Endothelial cell of umbilical vein (primary cell): ENCODE measurements around the gene RAB40C. TPM values are rescaled to one million over a fixed set of nuclear protein-coding genes. Genes with fewer than 3 reads are reported as not detected.

Source experiments
- BruUV-seq: library from RNA; stranded (reverse); fragments of 400-500 nt; replicated peaks from 2 replicates; lab custom pipeline; 2021; lab: Mats Ljungman, UMichigan
- CTCF ChIA-PET: fragments of 300-600, 350-600 bp; sonication (Branson Sonifier 250); formaldehyde crosslinking; loops from one replicate; lab custom pipeline; 2021; ENCODE audit warnings: antibody characterized with exemption, inconsistent platforms; lab: Charles Lee
- POLR2A ChIA-PET: fragments of 300-600, 350-600 bp; sonication (Branson Sonifier 250); formaldehyde crosslinking; loops from one replicate; lab custom pipeline; 2021; ENCODE audit warnings: antibody characterized with exemption, inconsistent platforms; lab: Charles Lee
- DNase-seq: peaks from one replicate; pipeline ENCODE4 v3.0.0-alpha.2; 2011; ENCODE audit warnings: low read depth, low spot score
- FAIRE-seq: peaks from 2 replicates; lab custom pipeline; 2011; peaks lifted over from hg19 to GRCh38; lab: Jason Lieb, UNC
- H2AFZ ChIP-seq: 2 replicates; pipeline ENCODE4 v1.6.0; 2012; ENCODE audit warnings: low read depth, low read length, control low read depth, inconsistent platforms
- H3K27ac ChIP-seq: 2 replicates; pipeline ENCODE4 v1.5.1; 2011; ENCODE audit warnings: low read depth, mild to moderate bottlenecking, control low read depth, low read length, moderate library complexity; ENCODE audit not compliant: insufficient read depth
- H3K27me3 ChIP-seq, 2 experiments: 2 replicates each; pipeline versions ENCODE4 v1.6.0 to v1.6.1; 2011; ENCODE audit warnings: low read length in 2 of 2, mixed read lengths in 1 of 2; ENCODE audit not compliant: control insufficient read depth in 2 of 2, insufficient read depth in 2 of 2
- H3K36me3 ChIP-seq, 2 experiments: 2 replicates in 1 of 2; 3 replicates in 1 of 2; pipeline ENCODE4 v1.5.1; 2011; ENCODE audit warnings: low read length in 2 of 2, mild to moderate bottlenecking in 1 of 2, moderate library complexity in 1 of 2; ENCODE audit not compliant: control insufficient read depth in 2 of 2, insufficient read depth in 2 of 2; ENCODE audit errors: extremely low read depth in 1 of 2
- H3K4me1 ChIP-seq: 3 replicates; pipeline ENCODE4 v1.5.1; 2011; ENCODE audit warnings: mild to moderate bottlenecking, low read length; ENCODE audit not compliant: control insufficient read depth, insufficient read depth; ENCODE audit errors: extremely low read depth
- H3K4me2 ChIP-seq: 2 replicates; pipeline ENCODE4 v1.6.1; 2011; ENCODE audit warnings: low read length, control low read depth, mixed read lengths; ENCODE audit not compliant: insufficient read depth
- H3K4me3 ChIP-seq, 3 experiments: fragments of 200-600 bp in 1 of 3; sonication (generic), shearing (Covaris generic) in 1 of 3; replicated peaks in 1 of 3; 2 replicates each; pipeline ENCODE4 v1.5.1; 2011 to 2016; ENCODE audit warnings: control low read depth in 3 of 3, low read length in 3 of 3, mild to moderate bottlenecking in 2 of 3, inconsistent platforms in 1 of 3, low read depth in 1 of 3, moderate library complexity in 1 of 3; ENCODE audit not compliant: insufficient read depth in 1 of 3
- H3K79me2 ChIP-seq: 2 replicates; pipeline ENCODE4 v1.6.0; 2012; ENCODE audit warnings: low read length, inconsistent platforms; ENCODE audit not compliant: control insufficient read depth, insufficient read depth
- H3K9ac ChIP-seq: replicated peaks from 2 replicates; pipeline ENCODE3; 2011; ENCODE audit warnings: low read length, control low read depth; ENCODE audit not compliant: insufficient read depth; ENCODE audit errors: extremely low read depth
- H3K9me1 ChIP-seq: replicated peaks from 3 replicates; pipeline ENCODE4 v1.6.0; 2011; ENCODE audit warnings: mild to moderate bottlenecking, low read length; ENCODE audit not compliant: control insufficient read depth, insufficient read depth; ENCODE audit errors: extremely low read depth
- H3K9me3 ChIP-seq: replicated peaks from 2 replicates; pipeline ENCODE4 v1.5.1; 2012; ENCODE audit warnings: low read length, inconsistent platforms; ENCODE audit not compliant: control insufficient read depth, insufficient read depth
- H4K20me1 ChIP-seq: replicated peaks from 2 replicates; pipeline ENCODE3; 2011; ENCODE audit warnings: mild to moderate bottlenecking, low read length; ENCODE audit not compliant: control insufficient read depth, insufficient read depth; ENCODE audit errors: extremely low read depth
- EZH2 ChIP-seq: IDR thresholded peaks from 2 replicates; pipeline ENCODE4 v1.6.1; 2012; ENCODE audit warnings: borderline replicate concordance, low read depth, mild to moderate bottlenecking, moderate library complexity, low read length, inconsistent platforms; ENCODE audit not compliant: severe bottlenecking
- FOS ChIP-seq: IDR thresholded peaks from 2 replicates; pipeline ENCODE4 v1.6.1; 2011; ENCODE audit warnings: mild to moderate bottlenecking, low read length, moderate library complexity, borderline replicate concordance; ENCODE audit not compliant: insufficient read depth
- GATA2 ChIP-seq: IDR thresholded peaks from 2 replicates; pipeline ENCODE4 v1.7.0; 2011; ENCODE audit warnings: low read depth, mild to moderate bottlenecking, moderate library complexity, mixed read lengths, low read length; ENCODE audit not compliant: insufficient read length, insufficient read depth
- JUN ChIP-seq: IDR thresholded peaks from 2 replicates; pipeline ENCODE4 v1.6.1; 2011; ENCODE audit warnings: borderline replicate concordance, low read depth; ENCODE audit not compliant: insufficient read length, insufficient read depth
- MYC ChIP-seq: IDR thresholded peaks from one replicate; pipeline ENCODE4 v1.6.1; 2011; ENCODE audit warnings: mild to moderate bottlenecking, low read depth, low read length
- POLR2A ChIP-seq: IDR thresholded peaks from 2 replicates; pipeline ENCODE4 v1.6.1; 2012; ENCODE audit warnings: low read depth, mild to moderate bottlenecking, control low read depth, low read length
- POLR2AphosphoS5 ChIP-seq: IDR thresholded peaks from 2 replicates; pipeline ENCODE4 v1.6.1; 2012; ENCODE audit warnings: low read depth, mild to moderate bottlenecking, control low read depth, low read length, moderate library complexity; ENCODE audit not compliant: insufficient read depth
- dilution Hi-C: fragments of 300-500 bp; cut with MboI; formaldehyde crosslinking; loops from one replicate; pipeline ENCODE4 v1.15.0; 2019; ENCODE audit warnings: low sequenced_read_pairs; ENCODE audit not compliant: extremely low pct_ligation_motif_present
- intact Hi-C: fragments of 100-400 bp; cut with micrococcal nuclease; formaldehyde crosslinking; loops from one replicate; pipeline ENCODE4 v1.10.0; 2022
- polyA plus RNA-seq, 4 experiments: library from polyadenylated mRNA; depleted of rRNA in 3 of 4; stranded (reverse) in 3 of 4; unstranded in 1 of 4; fragments of >200 nt; gene quantifications; 2 replicates each; pipeline versions ENCODE4 v1.2.1 to v1.2.3, GENCODE V29; 2011 to 2012; ENCODE audit warnings: missing spikeins in 1 of 4
- total RNA-seq: library from RNA; stranded (reverse); gene quantifications from 2 replicates; pipeline ENCODE4 v1.2.3, GENCODE V29; 2021
- TF ChIP-seq, protein P1 (sequence below), 2 donors: IDR thresholded peaks; 1 replicate in 1 of 2; 2 replicates in 1 of 2; pipeline ENCODE4 v1.5.1; 2011; ENCODE audit warnings: low read length in 2 of 2, mild to moderate bottlenecking in 2 of 2, moderate library complexity in 2 of 2, control low read depth in 1 of 2, inconsistent platforms in 1 of 2, low read depth in 1 of 2; ENCODE audit not compliant: insufficient read depth in 1 of 2; ENCODE audit errors: extremely low read depth in 1 of 2
- TF ChIP-seq, protein P2 (sequence below): IDR thresholded peaks from 2 replicates; pipeline ENCODE4 v1.6.1; 2011; ENCODE audit not compliant: insufficient read depth, insufficient read length

Gene RAB40C
- total and polyA plus RNA-seq, 2 donors (not counting 3 experiments of a cell fraction or from before 2014, with no cell fraction given), result 12.4 to 18.8 TPM

DNA sequence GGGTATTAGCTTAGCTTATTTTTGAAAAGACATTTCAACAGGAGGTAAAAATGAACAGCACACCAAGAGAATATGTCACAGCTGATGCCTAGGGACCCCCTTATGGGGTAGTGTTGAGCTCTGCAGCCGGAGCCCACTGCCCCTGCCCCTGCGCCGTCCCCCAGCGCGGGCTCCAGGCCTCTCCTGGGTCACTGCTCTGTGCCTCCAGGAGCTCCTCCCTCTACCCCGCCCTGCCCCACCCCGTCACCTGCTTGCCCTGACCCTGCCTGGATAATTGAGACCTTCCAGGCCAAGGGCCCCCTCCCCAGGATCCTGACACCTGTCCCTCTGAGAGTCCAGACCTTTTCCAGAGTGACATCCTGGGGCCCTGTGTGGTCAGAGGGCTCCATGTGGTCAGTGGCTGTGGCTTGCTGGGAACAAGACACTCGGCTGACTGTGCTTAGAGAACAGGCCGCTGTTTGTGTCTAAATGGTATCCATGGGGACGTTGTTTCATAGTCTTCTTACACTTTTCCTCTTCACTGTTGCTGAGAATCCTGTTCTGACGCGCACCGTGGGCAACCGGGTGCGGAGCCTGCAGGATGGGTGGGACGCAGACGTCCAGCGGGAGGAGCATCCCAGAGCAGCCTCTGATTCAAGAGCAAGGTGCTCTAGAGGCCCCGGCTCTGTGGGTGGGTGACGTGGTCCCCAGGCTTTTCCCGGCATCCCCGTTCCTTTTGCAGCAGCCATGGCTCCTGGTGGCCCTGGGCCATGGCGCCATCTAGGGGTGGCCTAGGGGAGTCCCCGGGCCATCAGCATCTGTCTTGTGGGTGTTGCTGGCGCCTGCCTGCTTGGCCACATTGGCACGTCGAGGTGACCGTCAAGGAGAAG lies 20.9 kb downstream of the RAB40C start:
- Histone ChIP-seq H3K9me1 (no peaks in the 10 kb centered on the region), H3K4me3 (no peak overlapping the region), H3K4me2 (no peak overlapping the region), H3K79me2 (no peaks in the 10 kb centered on the region), H3K4me1 (no peaks in the 10 kb centered on the region), H3K27ac (no peak overlapping the region), H2AFZ (no peak overlapping the region), H3K27me3 (no peaks in the 10 kb centered on the region), H4K20me1 (no peaks in the 10 kb centered on the region), H3K9ac (no peak overlapping the region), H3K36me3 (no peaks in the 10 kb centered on the region), H3K9me3 (no peaks in the 10 kb centered on the region)
- no TSS peak for BruUV-seq
- ChIA-PET POLR2A (no interaction called here), CTCF (interaction anchor here (0.7 to 2.0 kb wide), 5 partner anchors 9 to 21 kb away, joined by 3 to 9 read pairs (median 3); partner anchors contain the start of gene RAB40C)
- DNase-seq (no peak), FAIRE-seq (no peak)
- dilution Hi-C loops (no loop called here), intact Hi-C loops (no loop called here)
- TF ChIP-seq EZH2 (no peak), POLR2AphosphoS5 (no peak), MYC (no peak), FOS (no peak), JUN (no peak), GATA2 (no peak), POLR2A (no peak)
- TF ChIP-seq, protein P1, sequence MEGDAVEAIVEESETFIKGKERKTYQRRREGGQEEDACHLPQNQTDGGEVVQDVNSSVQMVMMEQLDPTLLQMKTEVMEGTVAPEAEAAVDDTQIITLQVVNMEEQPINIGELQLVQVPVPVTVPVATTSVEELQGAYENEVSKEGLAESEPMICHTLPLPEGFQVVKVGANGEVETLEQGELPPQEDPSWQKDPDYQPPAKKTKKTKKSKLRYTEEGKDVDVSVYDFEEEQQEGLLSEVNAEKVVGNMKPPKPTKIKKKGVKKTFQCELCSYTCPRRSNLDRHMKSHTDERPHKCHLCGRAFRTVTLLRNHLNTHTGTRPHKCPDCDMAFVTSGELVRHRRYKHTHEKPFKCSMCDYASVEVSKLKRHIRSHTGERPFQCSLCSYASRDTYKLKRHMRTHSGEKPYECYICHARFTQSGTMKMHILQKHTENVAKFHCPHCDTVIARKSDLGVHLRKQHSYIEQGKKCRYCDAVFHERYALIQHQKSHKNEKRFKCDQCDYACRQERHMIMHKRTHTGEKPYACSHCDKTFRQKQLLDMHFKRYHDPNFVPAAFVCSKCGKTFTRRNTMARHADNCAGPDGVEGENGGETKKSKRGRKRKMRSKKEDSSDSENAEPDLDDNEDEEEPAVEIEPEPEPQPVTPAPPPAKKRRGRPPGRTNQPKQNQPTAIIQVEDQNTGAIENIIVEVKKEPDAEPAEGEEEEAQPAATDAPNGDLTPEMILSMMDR (IDR thresholded peaks at IDR 0.05; ENCODE audit: extremely low read depth in 1 of 2, insufficient read depth in 1 of 2, low read depth in 1 of 2, low read length in 2 of 2), result peak; percentile 38 to 64
- TF ChIP-seq, protein P2, sequence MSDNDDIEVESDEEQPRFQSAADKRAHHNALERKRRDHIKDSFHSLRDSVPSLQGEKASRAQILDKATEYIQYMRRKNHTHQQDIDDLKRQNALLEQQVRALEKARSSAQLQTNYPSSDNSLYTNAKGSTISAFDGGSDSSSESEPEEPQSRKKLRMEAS, result no peak
